ENCODE measurements around the gene ZNF335. TPM values are rescaled to one million over a fixed set of nuclear protein-coding genes. Genes with fewer than 3 reads are reported as not detected.
"Not testable (repeated sequence)": the region's sequence is repeated elsewhere in the genome, so short reads cannot be mapped to it uniquely, and the experiment has no call there.

The ZNF335 gene
- total and polyA plus RNA-seq, 2 donors (not counting 3 experiments of a cell fraction or from before 2014, with no cell fraction given) = 17.3 to 22.8 TPM

- Histone ChIP-seq H3K9ac (replicated peaks; ENCODE audit: extremely low read depth, insufficient read depth, low read length) (no peak overlapping the region), H3K9me1 (replicated peaks; ENCODE audit: control insufficient read depth, extremely low read depth, insufficient read depth, low read length) (no peaks in the 10 kb centered on the region), H3K4me2 (ENCODE audit: insufficient read depth, low read length) (no peak overlapping the region), H2AFZ (ENCODE audit: low read depth, low read length) (no peak overlapping the region), H3K4me3 (replicated peaks in 1 of 3; ENCODE audit: insufficient read depth in 1 of 3, low read depth in 1 of 3, low read length in 3 of 3) (no peak overlapping the region), H4K20me1 (replicated peaks; ENCODE audit: control insufficient read depth, extremely low read depth, insufficient read depth, low read length) (no peaks in the 10 kb centered on the region), H3K9me3 (replicated peaks; ENCODE audit: control insufficient read depth, insufficient read depth, low read length) (no peaks in the 10 kb centered on the region), H3K36me3 (ENCODE audit: control insufficient read depth in 2 of 2, extremely low read depth in 1 of 2, insufficient read depth in 2 of 2, low read length in 2 of 2) (peaks cover 0 to 23% of the 10 kb centered on the region in 2 experiments), H3K27ac (ENCODE audit: insufficient read depth, low read depth, low read length) (no peak overlapping the region), H3K79me2 (ENCODE audit: control insufficient read depth, insufficient read depth, low read length) (no peaks in the 10 kb centered on the region), H3K27me3 (ENCODE audit: control insufficient read depth in 2 of 2, insufficient read depth in 2 of 2, low read length in 2 of 2) (no peaks in the 10 kb centered on the region), H3K4me1 (ENCODE audit: control insufficient read depth, extremely low read depth, insufficient read depth, low read length) (no peaks in the 10 kb centered on the region)
- BruUV-seq (replicated peaks) = no TSS peak
- ChIA-PET POLR2A (interaction anchor here (0.6 kb wide), 1 partner anchor 22 kb away, joined by 3 read pairs; no protein-coding TSS in a partner anchor), CTCF (interaction anchor here (1.3 kb wide), 1 partner anchor 12 kb away, joined by 3 read pairs; no protein-coding TSS in a partner anchor)
- intact Hi-C loops (cut with micrococcal nuclease) = no loop called here
- no peak for DNase-seq (ENCODE audit: low read depth, low spot score)
- no peak for FAIRE-seq
- no peak for TF ChIP-seq MAX (IDR thresholded peaks at IDR 0.05; ENCODE audit: insufficient read depth, insufficient read length)
- dilution Hi-C loops (cut with MboI; ENCODE audit: extremely low pct_ligation_motif_present, low sequenced_read_pairs) = no loop called here
These were observed 69.8 kb downstream of the ZNF335 start for GRCh38 chr20:45902199-45902701.

- BruUV-seq (replicated peaks); H3K9ac ChIP-seq (replicated peaks; ENCODE audit: extremely low read depth, insufficient read depth, low read length); H3K79me2 ChIP-seq (ENCODE audit: control insufficient read depth, insufficient read depth, low read length); H3K4me1 ChIP-seq (ENCODE audit: control insufficient read depth, extremely low read depth, insufficient read depth, low read length); DNase-seq (ENCODE audit: low read depth, low spot score); H3K27me3 ChIP-seq (ENCODE audit: control insufficient read depth in 2 of 2, insufficient read depth in 2 of 2, low read length in 2 of 2); FAIRE-seq; dilution Hi-C loops (cut with MboI; ENCODE audit: extremely low pct_ligation_motif_present, low sequenced_read_pairs); intact Hi-C loops (cut with micrococcal nuclease); H4K20me1 ChIP-seq (replicated peaks; ENCODE audit: control insufficient read depth, extremely low read depth, insufficient read depth, low read length); H2AFZ ChIP-seq (ENCODE audit: low read depth, low read length); H3K4me3 ChIP-seq (replicated peaks in 1 of 3; ENCODE audit: insufficient read depth in 1 of 3, low read depth in 1 of 3, low read length in 3 of 3); H3K9me3 ChIP-seq (replicated peaks; ENCODE audit: control insufficient read depth, insufficient read depth, low read length); POLR2A ChIA-PET; H3K27ac ChIP-seq (ENCODE audit: insufficient read depth, low read depth, low read length); H3K9me1 ChIP-seq (replicated peaks; ENCODE audit: control insufficient read depth, extremely low read depth, insufficient read depth, low read length); H3K4me2 ChIP-seq (ENCODE audit: insufficient read depth, low read length): not testable (repeated sequence)
- peaks cover 4 to 27% of the 10 kb centered on the region in 2 experiments for H3K36me3 ChIP-seq (ENCODE audit: control insufficient read depth in 2 of 2, extremely low read depth in 1 of 2, insufficient read depth in 2 of 2, low read length in 2 of 2)
- CTCF ChIA-PET = interaction anchor here (0.9 kb wide), 1 partner anchor 11 kb away, joined by 3 read pairs; no protein-coding TSS in a partner anchor
These were observed 70.7 kb downstream of the ZNF335 start for GRCh38 chr20:45901332-45901731.
